Liver (tissue), 3 donors: ENCODE results near the gene ZSWIM4.

Experiments used
- GABPA ChIP-seq, 2 donors: IDR thresholded peaks in 1 of 2; conservative IDR thresholded peaks in 1 of 2; 2 replicates each; pipeline ENCODE4 v1.6.1; 2016; ENCODE audit warnings: antibody characterized with exemption in 2 of 2, mild to moderate bottlenecking in 1 of 2, moderate library complexity in 1 of 2
- JUND ChIP-seq, 2 donors: IDR thresholded peaks; 2 replicates each; pipeline ENCODE4 v1.6.1; 2016; ENCODE audit warnings: antibody characterized with exemption in 2 of 2
- MAX ChIP-seq: IDR thresholded peaks from 2 replicates; pipeline ENCODE4 v1.6.1; 2016; ENCODE audit warnings: antibody characterized with exemption
- TAF1 ChIP-seq: conservative IDR thresholded peaks from 2 replicates; pipeline ENCODE4 v1.6.1; 2016; ENCODE audit warnings: antibody characterized with exemption, mild to moderate bottlenecking
- TF ChIP-seq, protein P1 (sequence below): fragments of 150-350 bp; IDR thresholded peaks from 2 replicates; pipeline ENCODE4 v1.5.1; 2017; ENCODE audit warnings: improper control_type of control experiment, low read depth, low read length; ENCODE audit not compliant: missing input control
- donor health status: healthy.
- donor health status: healthy.

DNA sequence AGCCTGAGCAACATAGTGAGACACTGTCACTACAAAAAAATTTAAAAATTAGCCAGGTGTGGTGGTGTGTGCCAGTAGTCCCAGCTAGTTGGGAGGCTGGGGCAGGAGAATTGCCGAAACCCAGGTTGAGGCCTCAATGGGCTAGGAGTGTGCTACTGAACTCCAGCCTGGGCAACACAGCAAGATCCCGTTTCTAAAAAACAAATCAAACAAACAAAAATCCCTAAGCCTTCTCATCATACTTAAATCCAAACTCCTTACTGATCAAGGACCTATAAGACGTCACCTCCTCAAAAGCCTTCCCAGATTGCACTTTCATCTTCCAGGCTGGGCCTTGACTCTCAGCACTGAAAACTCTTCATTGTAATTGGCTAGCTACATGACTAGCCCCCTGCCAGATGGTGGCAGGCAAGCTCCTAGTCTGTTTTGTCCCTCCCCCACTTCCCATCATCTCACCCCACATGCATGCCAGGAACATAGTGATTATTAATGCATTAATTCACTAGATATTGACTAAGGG, 64.2 kb downstream of the ZSWIM4 start:
- TF ChIP-seq, protein P1, sequence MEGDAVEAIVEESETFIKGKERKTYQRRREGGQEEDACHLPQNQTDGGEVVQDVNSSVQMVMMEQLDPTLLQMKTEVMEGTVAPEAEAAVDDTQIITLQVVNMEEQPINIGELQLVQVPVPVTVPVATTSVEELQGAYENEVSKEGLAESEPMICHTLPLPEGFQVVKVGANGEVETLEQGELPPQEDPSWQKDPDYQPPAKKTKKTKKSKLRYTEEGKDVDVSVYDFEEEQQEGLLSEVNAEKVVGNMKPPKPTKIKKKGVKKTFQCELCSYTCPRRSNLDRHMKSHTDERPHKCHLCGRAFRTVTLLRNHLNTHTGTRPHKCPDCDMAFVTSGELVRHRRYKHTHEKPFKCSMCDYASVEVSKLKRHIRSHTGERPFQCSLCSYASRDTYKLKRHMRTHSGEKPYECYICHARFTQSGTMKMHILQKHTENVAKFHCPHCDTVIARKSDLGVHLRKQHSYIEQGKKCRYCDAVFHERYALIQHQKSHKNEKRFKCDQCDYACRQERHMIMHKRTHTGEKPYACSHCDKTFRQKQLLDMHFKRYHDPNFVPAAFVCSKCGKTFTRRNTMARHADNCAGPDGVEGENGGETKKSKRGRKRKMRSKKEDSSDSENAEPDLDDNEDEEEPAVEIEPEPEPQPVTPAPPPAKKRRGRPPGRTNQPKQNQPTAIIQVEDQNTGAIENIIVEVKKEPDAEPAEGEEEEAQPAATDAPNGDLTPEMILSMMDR, result no peak
- TF ChIP-seq GABPA (IDR thresholded peaks at IDR 0.05 in 1 of 2, conservative IDR thresholded peaks at IDR 0.05 in 1 of 2) (no peak), TAF1 (no peak), MAX (no peak), JUND (IDR thresholded peaks at IDR 0.05) (no peak)
